ENCODE results near the gene SLC9A9.
"Not testable (repeated sequence)": the region's sequence is repeated elsewhere in the genome, so short reads cannot be mapped to it uniquely, and the experiment has no call there.

Gene SLC9A9

GRCh38 chr3:143810166-143810952 lies 37.9 kb downstream of the SLC9A9 start:
- DNase-seq (ENCODE audit: low read depth in 2 of 2): no peak

GRCh38 chr3:143809121-143809621 lies 39.1 kb downstream of the SLC9A9 start:
- DNase-seq (ENCODE audit: low read depth in 2 of 2): no peak

GRCh38 chr3:143808030-143808429 lies 40.2 kb downstream of the SLC9A9 start:
- DNase-seq (ENCODE audit: low read depth in 2 of 2): no peak

GRCh38 chr3:143806038-143806437 lies 42.2 kb downstream of the SLC9A9 start:
- DNase-seq (ENCODE audit: low read depth in 2 of 2): no peak

- not testable (repeated sequence) for DNase-seq (ENCODE audit: low read depth in 2 of 2)
Observed at GRCh38 chr3:143805476-143805875, 42.8 kb downstream of the SLC9A9 start.

GRCh38 chr3:143801046-143801445 lies 47.2 kb downstream of the SLC9A9 start:
- not testable (repeated sequence) for DNase-seq (ENCODE audit: low read depth in 2 of 2)

- DNase-seq (ENCODE audit: low read depth in 2 of 2): not testable (repeated sequence)
Observed at GRCh38 chr3:143798151-143798550, 50.1 kb downstream of the SLC9A9 start.

GRCh38 chr3:143795874-143796273 lies 52.4 kb downstream of the SLC9A9 start:
- DNase-seq (ENCODE audit: low read depth in 2 of 2): no peak

GRCh38 chr3:143794793-143795462 lies 53.3 kb downstream of the SLC9A9 start:
- DNase-seq (ENCODE audit: low read depth in 2 of 2): no peak

- DNase-seq (ENCODE audit: low read depth in 2 of 2): no peak
Observed at GRCh38 chr3:143793971-143794370, 54.3 kb downstream of the SLC9A9 start.

GRCh38 chr3:143791386-143791785 lies 56.9 kb downstream of the SLC9A9 start:
- no peak for DNase-seq (ENCODE audit: low read depth in 2 of 2)

GRCh38 chr3:143786219-143787191 lies 61.8 kb downstream of the SLC9A9 start:
- no peak for DNase-seq (ENCODE audit: low read depth in 2 of 2)

- no peak for DNase-seq (ENCODE audit: low read depth in 2 of 2)
Observed at GRCh38 chr3:143784446-143784845, 63.8 kb downstream of the SLC9A9 start.

GRCh38 chr3:143783851-143784370 lies 64.4 kb downstream of the SLC9A9 start:
- no peak for DNase-seq (ENCODE audit: low read depth in 2 of 2)

GRCh38 chr3:143775459-143775858 lies 72.8 kb downstream of the SLC9A9 start:
- no peak for DNase-seq (ENCODE audit: low read depth in 2 of 2)

- DNase-seq (ENCODE audit: low read depth in 2 of 2): no peak
Observed at GRCh38 chr3:143771939-143772338, 76.3 kb downstream of the SLC9A9 start.

- no peak for DNase-seq (ENCODE audit: low read depth in 2 of 2)
Observed at GRCh38 chr3:143771258-143771657, 77.0 kb downstream of the SLC9A9 start.

GRCh38 chr3:143770391-143770790 lies 77.9 kb downstream of the SLC9A9 start:
- DNase-seq (ENCODE audit: low read depth in 2 of 2): no peak

- DNase-seq (ENCODE audit: low read depth in 2 of 2): no peak
Observed at GRCh38 chr3:143769616-143770015, 78.7 kb downstream of the SLC9A9 start.

- no peak for DNase-seq (ENCODE audit: low read depth in 2 of 2)
Observed at GRCh38 chr3:143764840-143765239, 83.4 kb downstream of the SLC9A9 start.

GRCh38 chr3:143763564-143764162 lies 84.6 kb downstream of the SLC9A9 start:
- no peak for DNase-seq (ENCODE audit: low read depth in 2 of 2)
